ENCODE measurements around the gene C11orf71. TPM values are rescaled to one million over a fixed set of nuclear protein-coding genes. Genes with fewer than 3 reads are reported as not detected.

The C11orf71 gene
- total and polyA plus RNA-seq, 2 donors (not counting 1 experiment from before 2014, with no cell fraction given), result 12.1 to 14.8 TPM

DNA sequence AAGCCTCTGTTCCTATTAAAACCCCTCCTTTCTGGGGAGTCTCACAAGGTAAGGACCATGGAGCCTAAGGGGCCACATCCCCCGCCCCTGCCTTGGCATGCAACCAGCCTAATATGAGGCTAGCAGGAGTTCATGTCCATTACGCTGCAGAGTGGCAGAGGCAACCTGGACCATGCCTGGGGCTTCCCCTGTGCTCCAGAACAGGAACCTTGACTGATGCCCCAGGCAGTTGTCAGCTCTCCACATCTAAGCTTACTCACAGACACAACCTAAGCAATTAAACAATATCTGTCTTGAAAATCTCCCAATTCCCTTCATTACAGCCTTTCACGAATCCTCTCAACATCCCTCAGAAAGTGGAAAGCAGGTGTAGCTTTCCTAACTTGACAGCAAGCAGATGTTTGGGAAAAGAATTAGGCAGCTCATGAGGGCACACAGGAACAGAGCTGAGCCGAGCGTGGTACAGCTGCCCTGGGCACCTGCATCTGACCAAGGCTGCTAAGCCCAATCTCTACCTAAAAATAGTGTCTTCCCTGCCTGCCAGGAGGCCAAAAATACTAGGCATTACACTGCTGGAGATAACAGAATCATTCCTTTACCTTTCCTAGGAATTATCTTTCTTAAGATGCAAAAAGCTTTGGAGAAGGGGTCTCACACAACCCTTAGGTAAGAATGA lies 20.8 kb downstream of the C11orf71 start:
- no peak overlapping the region for H3K27ac ChIP-seq (ENCODE audit: low read length in 2 of 2)
- peaks cover 0 to 3% (median 0%) of the 10 kb centered on the region in 3 donors for H3K9me3 ChIP-seq (ENCODE audit: control extremely low read depth in 1 of 3, control insufficient read depth in 2 of 3, insufficient read depth in 1 of 3, low read length in 2 of 3)
- H3K4me1 ChIP-seq (ENCODE audit: control insufficient read depth in 2 of 2, insufficient read depth in 2 of 2, low read length in 2 of 2), result no peaks in the 10 kb centered on the region
- no peaks in the 10 kb centered on the region for H3K4me1 Mint-ChIP-seq
- H3K36me3 ChIP-seq (replicated peaks in 1 of 2; ENCODE audit: control extremely low read depth in 1 of 2, control insufficient read depth in 1 of 2, extremely low read depth in 1 of 2, insufficient read depth in 2 of 2, low read length in 1 of 2), result no peaks in the 10 kb centered on the region
- H3K4me2 ChIP-seq (replicated peaks; ENCODE audit: low read depth, low read length, poor library complexity, severe bottlenecking), result no peak overlapping the region
- intact Hi-C loops (cut with micrococcal nuclease), result no loop called here
- no peaks in the 10 kb centered on the region for H4K20me1 ChIP-seq (ENCODE audit: control insufficient read depth, insufficient read depth, low read length, poor library complexity, severe bottlenecking)
- no peaks in the 10 kb centered on the region for H3K9me3 Mint-ChIP-seq (ENCODE audit: insufficient read depth)
- ChIA-PET POLR2A (no interaction called here), CTCF (no interaction called here)
- DNase-seq, result no peak
- H3K4me3 ChIP-seq (ENCODE audit: control extremely low read depth in 1 of 5, extremely low read depth in 1 of 5, insufficient read depth in 1 of 5, low read depth in 2 of 5, low read length in 4 of 5), result no peak overlapping the region
- peaks cover 0 to 12% (median 5%) of the 10 kb centered on the region in 4 experiments for H3K27me3 ChIP-seq (replicated peaks in 1 of 4; ENCODE audit: control extremely low read depth in 1 of 4, control insufficient read depth in 3 of 4, insufficient read depth in 4 of 4, low read length in 3 of 4)
- H3K79me2 ChIP-seq (ENCODE audit: control insufficient read depth, insufficient read depth, low read length), result no peaks in the 10 kb centered on the region
- no peak for TF ChIP-seq EZH2 (IDR thresholded peaks at IDR 0.05; ENCODE audit: borderline replicate concordance, insufficient read depth, low read depth, low read length, poor library complexity, severe bottlenecking)
- TF ChIP-seq, protein P1, sequence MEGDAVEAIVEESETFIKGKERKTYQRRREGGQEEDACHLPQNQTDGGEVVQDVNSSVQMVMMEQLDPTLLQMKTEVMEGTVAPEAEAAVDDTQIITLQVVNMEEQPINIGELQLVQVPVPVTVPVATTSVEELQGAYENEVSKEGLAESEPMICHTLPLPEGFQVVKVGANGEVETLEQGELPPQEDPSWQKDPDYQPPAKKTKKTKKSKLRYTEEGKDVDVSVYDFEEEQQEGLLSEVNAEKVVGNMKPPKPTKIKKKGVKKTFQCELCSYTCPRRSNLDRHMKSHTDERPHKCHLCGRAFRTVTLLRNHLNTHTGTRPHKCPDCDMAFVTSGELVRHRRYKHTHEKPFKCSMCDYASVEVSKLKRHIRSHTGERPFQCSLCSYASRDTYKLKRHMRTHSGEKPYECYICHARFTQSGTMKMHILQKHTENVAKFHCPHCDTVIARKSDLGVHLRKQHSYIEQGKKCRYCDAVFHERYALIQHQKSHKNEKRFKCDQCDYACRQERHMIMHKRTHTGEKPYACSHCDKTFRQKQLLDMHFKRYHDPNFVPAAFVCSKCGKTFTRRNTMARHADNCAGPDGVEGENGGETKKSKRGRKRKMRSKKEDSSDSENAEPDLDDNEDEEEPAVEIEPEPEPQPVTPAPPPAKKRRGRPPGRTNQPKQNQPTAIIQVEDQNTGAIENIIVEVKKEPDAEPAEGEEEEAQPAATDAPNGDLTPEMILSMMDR (IDR thresholded peaks at IDR 0.05), result no peak
- peaks cover 51% of the 10 kb centered on the region for H3K27me3 Mint-ChIP-seq
- no peak for ATAC-seq (ENCODE audit: low read depth)
- no peak overlapping the region for H3K27ac Mint-ChIP-seq
- H3K4me3 Mint-ChIP-seq, result no peak overlapping the region
- 87% methylated on average over 5 of the region's 5 CpGs for WGBS (ENCODE audit: insufficient coverage)
- H3K9ac ChIP-seq (ENCODE audit: low read length), result no peak overlapping the region
- H2AFZ ChIP-seq (ENCODE audit: insufficient read depth, low read depth, low read length, poor library complexity, severe bottlenecking), result no peak overlapping the region

DNA sequence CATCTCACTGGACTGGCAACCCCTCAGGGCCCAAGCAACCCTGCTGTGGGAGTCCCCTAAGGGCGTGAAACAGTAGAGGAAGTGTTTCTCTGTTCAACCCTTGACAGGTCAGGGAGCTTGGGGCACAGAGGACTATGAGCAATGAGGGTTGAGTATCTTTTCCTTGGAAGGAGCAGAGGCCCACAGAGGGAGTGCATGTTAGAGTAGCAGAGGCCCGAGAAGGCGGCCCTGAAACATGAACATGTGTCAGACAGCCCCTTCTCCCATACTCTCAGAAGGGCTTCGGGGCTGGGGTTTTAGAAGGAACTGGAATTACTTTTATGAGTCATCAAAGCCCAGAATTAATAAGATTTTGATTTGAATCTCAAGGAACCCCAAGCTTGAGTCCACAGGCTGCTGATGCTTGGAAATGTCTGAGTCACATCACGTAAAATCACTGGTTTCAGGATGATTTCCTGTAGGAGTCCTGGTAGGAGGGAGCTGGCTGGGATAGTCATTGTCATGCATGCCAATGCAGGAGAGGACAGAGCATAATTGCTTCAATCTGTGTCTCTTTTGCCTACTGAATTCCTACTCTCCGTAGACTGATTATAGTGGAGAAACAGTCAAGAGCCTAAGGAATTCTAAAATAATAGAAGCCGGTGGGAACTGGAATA lies 22.6 kb downstream of the C11orf71 start:
- Histone ChIP-seq H3K4me1 (ENCODE audit: control insufficient read depth in 2 of 2, insufficient read depth in 2 of 2, low read length in 2 of 2) (no peaks in the 10 kb centered on the region), H3K9ac (ENCODE audit: low read length) (no peak overlapping the region), H3K9me3 (ENCODE audit: control extremely low read depth in 1 of 3, control insufficient read depth in 2 of 3, insufficient read depth in 1 of 3, low read length in 2 of 3) (peaks cover 0 to 3% (median 0%) of the 10 kb centered on the region in 3 donors), H3K4me3 (ENCODE audit: control extremely low read depth in 1 of 5, extremely low read depth in 1 of 5, insufficient read depth in 1 of 5, low read depth in 2 of 5, low read length in 4 of 5) (no peak overlapping the region), H3K27me3 (replicated peaks in 1 of 4; ENCODE audit: control extremely low read depth in 1 of 4, control insufficient read depth in 3 of 4, insufficient read depth in 4 of 4, low read length in 3 of 4) (peaks cover 0 to 11% (median 5%) of the 10 kb centered on the region in 4 experiments), H3K36me3 (replicated peaks in 1 of 2; ENCODE audit: control extremely low read depth in 1 of 2, control insufficient read depth in 1 of 2, extremely low read depth in 1 of 2, insufficient read depth in 2 of 2, low read length in 1 of 2) (no peaks in the 10 kb centered on the region), H2AFZ (ENCODE audit: insufficient read depth, low read depth, low read length, poor library complexity, severe bottlenecking) (no peak overlapping the region), H3K79me2 (ENCODE audit: control insufficient read depth, insufficient read depth, low read length) (no peaks in the 10 kb centered on the region), H4K20me1 (ENCODE audit: control insufficient read depth, insufficient read depth, low read length, poor library complexity, severe bottlenecking) (no peaks in the 10 kb centered on the region), H3K27ac (ENCODE audit: low read length in 2 of 2) (no peak overlapping the region), H3K4me2 (replicated peaks; ENCODE audit: low read depth, low read length, poor library complexity, severe bottlenecking) (no peak overlapping the region)
- DNase-seq, result no peak
- Mint-ChIP-seq H3K4me1 (no peaks in the 10 kb centered on the region), H3K9me3 (ENCODE audit: insufficient read depth) (no peaks in the 10 kb centered on the region), H3K27ac (no peak overlapping the region), H3K27me3 (peaks cover 45% of the 10 kb centered on the region), H3K4me3 (no peak overlapping the region)
- intact Hi-C loops (cut with micrococcal nuclease), result no loop called here
- ChIA-PET CTCF (no interaction called here), POLR2A (no interaction called here)
- 85% methylated on average over 3 of the region's 7 CpGs for WGBS (ENCODE audit: insufficient coverage)
- TF ChIP-seq, protein P1 (IDR thresholded peaks at IDR 0.05), result no peak
- TF ChIP-seq EZH2 (IDR thresholded peaks at IDR 0.05; ENCODE audit: borderline replicate concordance, insufficient read depth, low read depth, low read length, poor library complexity, severe bottlenecking), result no peak
- ATAC-seq (ENCODE audit: low read depth), result no peak

Measured in B cell (primary cell).